K562 (cell line): ENCODE data around the gene SDK1.

Experiments used
- EZH2 ChIP-seq: IDR thresholded peaks from 2 replicates; pipeline ENCODE4 v1.6.1; 2012; ENCODE audit warnings: low read depth, mild to moderate bottlenecking, inconsistent platforms, low read length, borderline replicate concordance
- GABPB1 ChIP-seq: sonication (generic); formaldehyde crosslinking; IDR thresholded peaks from 2 replicates; pipeline ENCODE4 v1.8.0; 2022; ENCODE audit warnings: mild to moderate bottlenecking, missing genetic modification reagents
- HNRNPH1 ChIP-seq: fragments of 200-400 bp; formaldehyde crosslinking; optimal IDR thresholded peaks from 2 replicates; pipeline ENCODE3; 2017; ENCODE audit warnings: low read depth, mild to moderate bottlenecking, low read length, moderate library complexity
- MEF2A ChIP-seq: IDR thresholded peaks from 2 replicates; pipeline ENCODE4 v1.6.1; 2011; ENCODE audit warnings: low read depth, mild to moderate bottlenecking, low read length, moderate library complexity; ENCODE audit not compliant: control insufficient read depth
- MYNN ChIP-seq, 2 experiments: sonication (generic); formaldehyde crosslinking in 1 of 2; IDR thresholded peaks; 2 replicates each; pipeline versions ENCODE4 v1.5.0 to v1.6.1; 2016 to 2020; ENCODE audit warnings: antibody characterized with exemption in 1 of 2, missing genetic modification reagents in 1 of 2
- PCBP1 ChIP-seq: fragments of 200-400 bp; formaldehyde crosslinking; IDR thresholded peaks from 2 replicates; pipeline ENCODE4 v1.6.1; 2018; ENCODE audit warnings: mild to moderate bottlenecking, low read depth, low read length; ENCODE audit not compliant: poor library complexity, severe bottlenecking
- SOX6 ChIP-seq: fragments of 450-650 bp; IDR thresholded peaks from 2 replicates; pipeline ENCODE4 v1.6.1; 2014; ENCODE audit warnings: mild to moderate bottlenecking
- SREBF2 ChIP-seq: sonication (generic); formaldehyde crosslinking; IDR thresholded peaks from 2 replicates; pipeline ENCODE4 v1.4.0; 2020; ENCODE audit warnings: mild to moderate bottlenecking, missing genetic modification reagents
- TF ChIP-seq, protein P1 (sequence below): fragments of 450-650 bp; formaldehyde crosslinking; IDR thresholded peaks from 2 replicates; pipeline ENCODE4 v1.4.0; 2020; ENCODE audit warnings: mild to moderate bottlenecking, moderate library complexity

DNA sequence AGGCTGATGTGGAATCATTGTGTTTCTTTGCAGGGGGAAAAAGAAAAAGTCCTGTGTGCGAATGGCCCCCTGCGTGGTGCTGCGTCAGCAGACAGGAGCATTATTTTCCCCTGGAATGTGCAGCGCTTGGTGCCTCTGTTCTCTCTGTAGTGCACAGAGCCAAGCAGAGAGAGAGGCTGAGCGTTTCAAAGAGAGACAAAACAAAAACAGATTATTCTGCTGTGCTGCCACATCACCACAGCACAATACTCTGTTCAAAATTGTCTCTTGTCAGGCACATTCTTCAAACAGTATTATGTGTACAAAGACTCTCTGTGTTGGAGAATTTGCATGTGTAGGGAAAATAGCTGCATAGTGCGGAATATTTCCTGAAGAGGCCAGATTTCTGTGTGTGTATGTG, 609.0 kb downstream of the SDK1 start:
- TF ChIP-seq SOX6: no peak
- TF ChIP-seq MEF2A: no peak
- TF ChIP-seq GABPB1 (CRISPR knock-in tag): no peak
- no peak for TF ChIP-seq EZH2
- no peak for TF ChIP-seq PCBP1
- TF ChIP-seq HNRNPH1: no peak
- no peak for TF ChIP-seq SREBF2 (CRISPR knock-in tag)
- no peak for TF ChIP-seq MYNN (IDR thresholded peaks at IDR 0.05)
- no peak for TF ChIP-seq MYNN (CRISPR knock-in tag; IDR thresholded peaks at IDR 0.05)
- TF ChIP-seq, protein P1, sequence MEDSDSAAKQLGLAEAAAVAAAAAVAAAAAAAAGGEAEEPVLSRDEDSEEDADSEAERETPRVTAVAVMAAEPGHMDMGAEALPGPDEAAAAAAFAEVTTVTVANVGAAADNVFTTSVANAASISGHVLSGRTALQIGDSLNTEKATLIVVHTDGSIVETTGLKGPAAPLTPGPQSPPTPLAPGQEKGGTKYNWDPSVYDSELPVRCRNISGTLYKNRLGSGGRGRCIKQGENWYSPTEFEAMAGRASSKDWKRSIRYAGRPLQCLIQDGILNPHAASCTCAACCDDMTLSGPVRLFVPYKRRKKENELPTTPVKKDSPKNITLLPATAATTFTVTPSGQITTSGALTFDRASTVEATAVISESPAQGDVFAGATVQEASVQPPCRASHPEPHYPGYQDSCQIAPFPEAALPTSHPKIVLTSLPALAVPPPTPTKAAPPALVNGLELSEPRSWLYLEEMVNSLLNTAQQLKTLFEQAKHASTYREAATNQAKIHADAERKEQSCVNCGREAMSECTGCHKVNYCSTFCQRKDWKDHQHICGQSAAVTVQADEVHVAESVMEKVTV (CRISPR knock-in tag): no peak
